Mesodermal cell (in vitro differentiated cells): ENCODE measurements around the gene HK3.

Source experiments
- H3K27ac ChIP-seq: 2 replicates; pipeline ENCODE4 v1.7.0; 2013; ENCODE audit warnings: mild to moderate bottlenecking, low read depth, low read length, moderate library complexity; ENCODE audit not compliant: severe bottlenecking
- H3K36me3 ChIP-seq: 2 replicates; pipeline ENCODE4 v1.7.1; 2013; ENCODE audit warnings: mild to moderate bottlenecking, low read length, moderate library complexity; ENCODE audit not compliant: control insufficient read depth, insufficient read depth
- H3K4me1 ChIP-seq: one replicate; pipeline ENCODE4 v1.7.1; 2013; ENCODE audit warnings: mild to moderate bottlenecking, low read length; ENCODE audit not compliant: insufficient read depth, control insufficient read depth, poor library complexity, severe bottlenecking
- H3K4me3 ChIP-seq: 2 replicates; pipeline ENCODE4 v1.7.0; 2013; ENCODE audit warnings: low read length, control low read depth, mild to moderate bottlenecking; ENCODE audit not compliant: insufficient read depth, poor library complexity, severe bottlenecking; ENCODE audit errors: extremely low read depth
- H3K9me3 ChIP-seq: 2 replicates; pipeline ENCODE4 v1.7.1; 2013; ENCODE audit warnings: mild to moderate bottlenecking, low read length, moderate library complexity; ENCODE audit not compliant: control insufficient read depth
- WGBS, 2 experiments: methylation state at CpG; one replicate each; pipeline ENCODE4 v1.1.5; 2013; ENCODE audit warnings: missing lambda C conversion rate in 2 of 2; ENCODE audit not compliant: insufficient coverage in 2 of 2; 5-methylcytosine and 5-hydroxymethylcytosine counted together

Gene HK3

DNA sequence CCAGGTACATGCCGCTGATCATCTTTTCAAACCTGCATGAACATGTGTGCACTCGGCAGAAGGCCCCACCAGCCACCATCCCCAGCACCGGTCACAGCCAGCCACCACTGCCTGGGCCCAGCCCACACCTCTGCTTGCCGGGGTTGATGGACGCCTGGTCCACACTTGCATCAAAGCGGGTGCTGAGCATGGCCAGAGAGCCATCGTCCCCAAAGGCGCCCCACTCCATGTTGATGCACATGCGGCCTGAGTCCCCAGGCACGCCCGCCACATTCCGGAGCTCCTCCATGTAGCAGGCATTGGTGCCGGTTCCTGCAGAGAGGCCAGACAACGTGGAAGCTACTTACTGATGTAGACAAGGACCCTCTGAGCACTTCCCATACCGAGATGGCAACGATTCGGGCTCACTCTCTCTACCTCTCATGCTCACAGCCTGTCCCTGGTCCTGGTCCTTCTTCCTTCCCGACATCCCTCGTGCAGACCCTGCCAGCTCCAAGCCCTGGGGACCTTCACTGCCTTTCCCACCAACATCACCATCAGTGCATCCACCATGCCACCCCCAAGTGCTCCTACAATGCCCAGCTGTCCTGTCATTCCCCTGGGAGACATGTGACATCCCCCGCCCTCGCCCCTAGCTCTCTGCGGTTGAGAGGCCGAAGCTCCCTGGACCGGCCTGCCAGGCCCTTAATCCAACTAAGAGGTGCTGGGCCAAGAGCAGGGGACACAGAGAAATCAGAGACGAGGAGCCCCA is 17.2 kb downstream of the HK3 start:
- Histone ChIP-seq H3K36me3 (no peaks in the 10 kb centered on the region), H3K27ac (no peak overlapping the region), H3K9me3 (no peaks in the 10 kb centered on the region), H3K4me3 (no peak overlapping the region), H3K4me1 (peaks cover 4% of the 10 kb centered on the region)
- 90% methylated on average over 24 to 25 of the region's 25 CpGs for WGBS, 2 experiments

GRCh38 chr5:176881021-176881749 is 18.0 kb downstream of the HK3 start:
- Histone ChIP-seq H3K4me1 (peaks cover 4% of the 10 kb centered on the region), H3K4me3 (no peak overlapping the region), H3K27ac (no peak overlapping the region), H3K9me3 (no peaks in the 10 kb centered on the region), H3K36me3 (no peaks in the 10 kb centered on the region)
- 93 to 96% methylated on average over 22 of the region's 28 CpGs for WGBS, 2 experiments

GRCh38 chr5:176880366-176881020 is 18.7 kb downstream of the HK3 start:
- no peak overlapping the region for H3K27ac ChIP-seq
- H3K4me3 ChIP-seq: no peak overlapping the region
- 97 to 100% methylated on average over 9 to 14 of the region's 26 CpGs for WGBS, 2 experiments
- no peaks in the 10 kb centered on the region for H3K36me3 ChIP-seq
- peaks cover 4% of the 10 kb centered on the region for H3K4me1 ChIP-seq
- H3K9me3 ChIP-seq: no peaks in the 10 kb centered on the region

DNA sequence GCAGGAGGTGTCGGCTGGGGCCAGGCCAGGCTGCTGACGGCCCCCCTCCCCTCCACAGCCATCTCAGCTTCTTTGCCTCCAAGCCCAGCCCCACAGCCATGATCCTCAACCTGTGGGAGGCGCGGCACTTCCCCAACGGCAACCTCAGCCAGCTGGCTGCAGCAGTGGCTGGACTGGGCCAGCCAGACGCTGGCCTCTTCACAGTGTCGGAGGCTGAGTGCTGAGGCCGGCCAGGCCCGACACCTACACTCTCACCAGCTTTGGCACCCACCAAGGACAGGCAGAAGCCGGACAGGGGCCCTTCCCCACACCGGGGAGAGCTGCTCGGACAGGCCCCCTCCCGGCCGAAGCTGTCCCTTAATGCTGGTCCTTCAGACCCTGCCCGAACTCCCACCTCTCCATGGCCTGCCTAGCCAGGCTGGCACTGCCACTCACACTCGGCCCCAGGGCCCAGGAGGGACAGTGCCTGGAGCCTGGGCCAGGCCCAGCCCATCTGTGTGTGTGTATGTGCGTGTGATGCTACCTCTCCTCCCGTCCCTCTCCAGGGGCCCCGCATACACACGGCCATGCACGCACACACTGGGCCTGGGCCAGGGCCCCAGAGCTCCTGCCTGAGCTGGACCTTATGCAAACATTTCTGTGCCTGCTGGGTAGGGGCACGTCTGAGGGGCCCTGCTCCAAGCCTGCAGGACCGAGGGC is 19.3 kb downstream of the HK3 start:
- 92 to 95% methylated on average over 15 to 21 of the region's 23 CpGs for WGBS, 2 experiments
- H3K4me3 ChIP-seq: no peak overlapping the region

GRCh38 chr5:176878906-176879662 is 20.1 kb downstream of the HK3 start:
- no peak overlapping the region for H3K4me3 ChIP-seq
- no peaks in the 10 kb centered on the region for H3K9me3 ChIP-seq
- no peak overlapping the region for H3K27ac ChIP-seq
- no peaks in the 10 kb centered on the region for H3K36me3 ChIP-seq
- H3K4me1 ChIP-seq: no peaks in the 10 kb centered on the region
- WGBS, 2 experiments: 90 to 94% methylated on average over 19 to 21 of the region's 23 CpGs

More for the DNA sequence above, 19.3 kb downstream of the HK3 start:
- H3K36me3 ChIP-seq: no peaks in the 10 kb centered on the region
- no peak overlapping the region for H3K27ac ChIP-seq
- peaks cover 4% of the 10 kb centered on the region for H3K4me1 ChIP-seq
- H3K9me3 ChIP-seq: no peaks in the 10 kb centered on the region

GRCh38 chr5:176878463-176878862 is 20.7 kb downstream of the HK3 start:
- no peaks in the 10 kb centered on the region for H3K9me3 ChIP-seq
- H3K27ac ChIP-seq: no peak overlapping the region
- H3K4me3 ChIP-seq: no peak overlapping the region
- H3K36me3 ChIP-seq: no peaks in the 10 kb centered on the region
- no peaks in the 10 kb centered on the region for H3K4me1 ChIP-seq
- 92 to 96% methylated on average over 7 to 11 of the region's 12 CpGs for WGBS, 2 experiments

- Histone ChIP-seq H3K9me3 (no peaks in the 10 kb centered on the region), H3K27ac (no peak overlapping the region), H3K4me1 (no peaks in the 10 kb centered on the region), H3K36me3 (no peaks in the 10 kb centered on the region), H3K4me3 (no peak overlapping the region)
- WGBS, 2 experiments: 92 to 94% methylated on average over 18 to 21 of the region's 21 CpGs
Measured at GRCh38 chr5:176877793-176878331, 21.3 kb downstream of the HK3 start.

- H3K27ac ChIP-seq: no peak overlapping the region
- no peaks in the 10 kb centered on the region for H3K36me3 ChIP-seq
- no peaks in the 10 kb centered on the region for H3K9me3 ChIP-seq
- WGBS, 2 experiments: 90 to 95% methylated on average over 13 to 21 of the region's 24 CpGs
- no peaks in the 10 kb centered on the region for H3K4me1 ChIP-seq
- H3K4me3 ChIP-seq: no peak overlapping the region
Measured at GRCh38 chr5:176876506-176877431, 22.4 kb downstream of the HK3 start.

DNA sequence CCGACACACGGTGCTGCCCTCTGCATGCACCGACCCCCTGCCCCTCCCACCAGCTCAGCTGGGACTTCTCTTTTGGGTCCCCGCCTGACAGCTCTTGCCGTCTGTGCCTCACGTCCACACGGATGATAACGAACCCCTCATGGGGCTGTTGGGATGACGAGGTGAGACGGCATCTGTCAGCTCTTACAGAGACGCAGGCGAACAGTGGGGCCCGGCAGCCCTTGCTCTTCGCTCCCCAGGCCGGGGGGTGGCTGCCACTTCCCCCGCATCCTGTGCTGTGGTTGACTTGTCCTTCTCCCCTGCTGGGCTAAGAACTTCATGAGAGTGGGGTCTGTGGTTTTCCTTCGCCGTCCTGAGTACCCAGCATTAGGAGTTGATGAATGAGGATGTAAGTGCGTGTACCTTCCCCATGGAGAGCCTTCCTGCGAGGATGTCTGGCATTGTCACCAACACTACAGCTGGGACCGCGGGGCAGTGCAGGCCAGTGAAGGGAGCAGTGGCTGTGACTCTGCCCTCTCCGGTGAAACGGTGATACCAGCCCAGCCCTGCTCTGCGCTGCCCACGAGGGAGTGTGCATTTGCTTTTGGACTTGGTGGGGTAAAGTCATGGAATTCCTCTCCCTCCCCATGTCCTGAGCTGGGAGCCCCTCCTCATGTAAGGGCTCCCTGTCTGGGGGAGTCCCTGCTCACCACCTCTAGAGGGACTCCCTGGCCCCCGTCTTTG is 23.2 kb downstream of the HK3 start:
- no peaks in the 10 kb centered on the region for H3K4me1 ChIP-seq
- no peak overlapping the region for H3K4me3 ChIP-seq
- no peaks in the 10 kb centered on the region for H3K36me3 ChIP-seq
- 67 to 74% methylated on average over 5 to 24 of the region's 27 CpGs for WGBS, 2 experiments
- H3K27ac ChIP-seq: no peak overlapping the region
- no peaks in the 10 kb centered on the region for H3K9me3 ChIP-seq
